ENCODE results near the gene GCLM. TPM values are rescaled to one million over a fixed set of nuclear protein-coding genes. Genes with fewer than 3 reads are reported as not detected.

The GCLM gene
- total RNA-seq, 4 donors from 2014 or later: 7.4 to 14.1 (median 8.7) TPM

GRCh38 chr1:93878501-93878888, 30.7 kb downstream of the GCLM start:
- ATAC-seq: peak; percentile 22
- Histone ChIP-seq H3K36me3 (peaks cover 5 to 49% of the 10 kb centered on the region in 2 donors), H3K27ac (peak overlapping the region; percentile 78 to 96 (median 92)), H3K4me3 (peak overlapping the region; percentile 85 to 92), H3K9me3 (no peaks in the 10 kb centered on the region), H3K4me1 (peaks cover 0 to 41% (median 13%) of the 10 kb centered on the region in 3 donors), H3K27me3 (no peaks in the 10 kb centered on the region)
- 0 to 2% methylated on average over 12 to 15 of the region's 20 CpGs for WGBS, 2 donors (ENCODE audit: low coverage in 1 of 2)
- TF ChIP-seq POLR2A (IDR thresholded peaks at IDR 0.05) (no peak), EP300 (IDR thresholded peaks at IDR 0.05) (no peak), POLR2AphosphoS5 (IDR thresholded peaks at IDR 0.05) (no peak)
- TF ChIP-seq, protein P1, sequence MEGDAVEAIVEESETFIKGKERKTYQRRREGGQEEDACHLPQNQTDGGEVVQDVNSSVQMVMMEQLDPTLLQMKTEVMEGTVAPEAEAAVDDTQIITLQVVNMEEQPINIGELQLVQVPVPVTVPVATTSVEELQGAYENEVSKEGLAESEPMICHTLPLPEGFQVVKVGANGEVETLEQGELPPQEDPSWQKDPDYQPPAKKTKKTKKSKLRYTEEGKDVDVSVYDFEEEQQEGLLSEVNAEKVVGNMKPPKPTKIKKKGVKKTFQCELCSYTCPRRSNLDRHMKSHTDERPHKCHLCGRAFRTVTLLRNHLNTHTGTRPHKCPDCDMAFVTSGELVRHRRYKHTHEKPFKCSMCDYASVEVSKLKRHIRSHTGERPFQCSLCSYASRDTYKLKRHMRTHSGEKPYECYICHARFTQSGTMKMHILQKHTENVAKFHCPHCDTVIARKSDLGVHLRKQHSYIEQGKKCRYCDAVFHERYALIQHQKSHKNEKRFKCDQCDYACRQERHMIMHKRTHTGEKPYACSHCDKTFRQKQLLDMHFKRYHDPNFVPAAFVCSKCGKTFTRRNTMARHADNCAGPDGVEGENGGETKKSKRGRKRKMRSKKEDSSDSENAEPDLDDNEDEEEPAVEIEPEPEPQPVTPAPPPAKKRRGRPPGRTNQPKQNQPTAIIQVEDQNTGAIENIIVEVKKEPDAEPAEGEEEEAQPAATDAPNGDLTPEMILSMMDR (IDR thresholded peaks at IDR 0.05): no peak

DNA sequence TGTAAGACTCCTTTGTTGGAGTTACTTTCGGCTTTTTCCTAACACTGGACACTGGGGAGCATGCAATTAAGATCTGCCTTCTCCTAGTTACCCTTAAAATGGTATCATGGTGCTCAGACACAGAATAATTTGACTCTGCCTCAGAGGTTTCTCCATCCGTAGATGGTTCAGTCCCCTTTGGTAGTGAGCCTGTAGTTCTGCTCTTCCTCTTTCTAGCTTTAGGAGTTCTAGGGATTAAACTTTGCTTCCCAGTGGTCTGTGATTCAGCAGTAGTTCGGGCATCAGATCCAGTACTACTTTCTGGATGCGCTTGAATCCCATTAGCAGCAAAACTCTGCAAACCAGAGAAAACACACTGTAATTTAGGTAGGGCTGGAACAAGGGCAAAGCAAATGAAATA, 31.7 kb downstream of the GCLM start:
- Histone ChIP-seq H3K4me3 (peak overlapping the region in 1 of 2 donors; percentile 92), H3K4me1 (peaks cover 0 to 41% (median 13%) of the 10 kb centered on the region in 3 donors), H3K36me3 (peaks cover 5 to 52% of the 10 kb centered on the region in 2 donors), H3K9me3 (no peaks in the 10 kb centered on the region), H3K27ac (peak overlapping the region in 1 of 4 donors; percentile 92), H3K27me3 (no peaks in the 10 kb centered on the region)
- WGBS, 2 donors (ENCODE audit: low coverage in 1 of 2): 80 to 88% methylated on average over 2 to 4 of the region's 4 CpGs
- no peak for ATAC-seq
- TF ChIP-seq POLR2AphosphoS5 (IDR thresholded peaks at IDR 0.05): no peak
- TF ChIP-seq, protein P1 (IDR thresholded peaks at IDR 0.05): no peak
- TF ChIP-seq POLR2A (IDR thresholded peaks at IDR 0.05): no peak
- TF ChIP-seq EP300 (IDR thresholded peaks at IDR 0.05): no peak

- H3K36me3 ChIP-seq: peaks cover 9 to 65% of the 10 kb centered on the region in 2 donors
- no peak for ATAC-seq
- 50% methylated on average over 1 of the region's 1 CpG for WGBS, 2 donors (ENCODE audit: low coverage in 1 of 2)
Measured at GRCh38 chr1:93876244-93876643, 33.0 kb downstream of the GCLM start.

DNA sequence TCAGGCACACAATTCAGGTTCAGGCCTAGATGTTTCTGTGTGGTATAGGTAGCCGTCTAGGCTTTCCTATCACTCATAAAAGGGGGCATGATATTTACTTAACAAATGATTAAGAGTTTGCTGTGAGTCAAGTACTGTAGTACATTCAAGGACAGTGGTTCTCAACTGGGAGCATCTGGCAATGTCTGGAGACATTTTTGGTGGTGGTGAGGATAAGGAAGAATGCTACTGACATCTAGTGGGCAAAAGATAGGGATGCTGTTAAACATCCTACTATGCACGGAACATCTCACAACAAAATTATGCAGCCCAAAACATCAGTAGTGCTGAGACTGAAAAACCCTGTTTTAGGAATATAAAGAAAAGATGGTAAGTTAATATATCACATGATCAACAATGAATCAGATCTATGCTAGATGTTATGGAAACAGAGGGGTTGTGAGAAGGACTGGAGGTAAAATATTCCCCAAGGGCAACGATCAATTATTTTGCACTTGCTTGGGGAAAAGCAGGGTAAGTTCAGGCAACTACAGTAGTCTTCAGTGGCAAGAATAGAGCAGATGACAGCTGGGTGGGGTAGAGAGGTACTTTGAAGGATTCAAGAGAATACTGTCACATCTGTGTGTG, 35.1 kb downstream of the GCLM start:
- H3K9me3 ChIP-seq: no peaks in the 10 kb centered on the region
- H3K27ac ChIP-seq: no peak overlapping the region
- WGBS, 2 donors (ENCODE audit: low coverage in 1 of 2): 52 to 67% methylated on average over 3 of the region's 3 CpGs
- peaks cover 0 to 33% (median 13%) of the 10 kb centered on the region in 3 donors for H3K4me1 ChIP-seq
- TF ChIP-seq POLR2AphosphoS5 (IDR thresholded peaks at IDR 0.05) (no peak), POLR2A (IDR thresholded peaks at IDR 0.05) (no peak), EP300 (IDR thresholded peaks at IDR 0.05) (no peak)
- TF ChIP-seq, protein P1 (IDR thresholded peaks at IDR 0.05): peak in 3 of 4 experiments; percentile 33 to 38 (median 37)
- H3K27me3 ChIP-seq: no peaks in the 10 kb centered on the region
- ATAC-seq: no peak
- peaks cover 17 to 86% of the 10 kb centered on the region in 2 donors for H3K36me3 ChIP-seq
- no peak overlapping the region for H3K4me3 ChIP-seq

More at GRCh38 chr1:93876244-93876643, 33.0 kb downstream of the GCLM start:
- H3K27me3 ChIP-seq: no peaks in the 10 kb centered on the region
- H3K27ac ChIP-seq: no peak overlapping the region
- no peak overlapping the region for H3K4me3 ChIP-seq
- TF ChIP-seq POLR2AphosphoS5 (IDR thresholded peaks at IDR 0.05): no peak
- TF ChIP-seq EP300 (IDR thresholded peaks at IDR 0.05): no peak
- TF ChIP-seq, protein P1 (IDR thresholded peaks at IDR 0.05): no peak
- no peak for TF ChIP-seq POLR2A (IDR thresholded peaks at IDR 0.05)
- no peaks in the 10 kb centered on the region for H3K9me3 ChIP-seq
- H3K4me1 ChIP-seq: peaks cover 0 to 41% (median 13%) of the 10 kb centered on the region in 3 donors

DNA sequence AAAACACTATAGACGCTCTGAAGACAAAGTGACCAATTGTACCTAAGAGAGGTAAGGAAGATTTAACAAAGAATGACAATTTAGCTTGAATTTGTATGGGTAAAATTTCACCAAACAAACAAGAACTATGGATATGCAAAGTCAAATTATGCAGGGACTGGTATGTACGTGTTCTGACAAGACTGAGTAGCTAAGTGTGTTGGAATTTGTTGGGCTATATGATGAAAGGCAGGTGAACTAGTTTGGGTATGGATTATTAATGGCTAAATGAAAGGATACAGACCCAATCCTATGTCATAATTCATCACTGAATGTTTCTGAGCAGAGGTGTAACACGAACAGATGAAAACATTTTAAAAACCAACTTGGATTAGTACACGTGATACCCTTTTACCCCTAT, 37.9 kb downstream of the GCLM start:
- 53 to 55% methylated on average over 4 of the region's 4 CpGs for WGBS, 2 donors (ENCODE audit: low coverage in 1 of 2)
- H3K36me3 ChIP-seq: peaks cover 20 to 97% of the 10 kb centered on the region in 2 donors
- no peak for ATAC-seq

More for the DNA sequence above, 37.9 kb downstream of the GCLM start:
- no peaks in the 10 kb centered on the region for H3K9me3 ChIP-seq
- no peak overlapping the region for H3K27ac ChIP-seq
- no peaks in the 10 kb centered on the region for H3K27me3 ChIP-seq
- TF ChIP-seq POLR2A (IDR thresholded peaks at IDR 0.05) (no peak), POLR2AphosphoS5 (IDR thresholded peaks at IDR 0.05) (no peak), EP300 (IDR thresholded peaks at IDR 0.05) (no peak)
- TF ChIP-seq, protein P1 (IDR thresholded peaks at IDR 0.05): no peak
- H3K4me3 ChIP-seq: no peak overlapping the region
- H3K4me1 ChIP-seq: peaks cover 0 to 9% (median 3%) of the 10 kb centered on the region in 3 donors

Data from gastroesophageal sphincter (tissue), 4 donors.